BE2C (cell line): ENCODE measurements around the gene SHF.

ENCODE experiments used
- DNase-seq: peaks from one replicate; pipeline ENCODE4 v3.0.0-alpha.2; 2020
- H3K27me3 ChIP-seq: fragments of 250-450 bp; sonication (Bioruptor Pico); 2 replicates; pipeline ENCODE4 v1.5.1; 2020; ENCODE audit warnings: mild to moderate bottlenecking
- H3K36me3 ChIP-seq: fragments of 250-450 bp; sonication (Bioruptor Pico); 2 replicates; pipeline ENCODE4 v1.5.1; 2020; ENCODE audit warnings: mild to moderate bottlenecking
- H3K4me1 ChIP-seq: fragments of 250-450 bp; sonication (Bioruptor Pico); 2 replicates; pipeline ENCODE4 v1.5.1; 2020
- H3K4me3 ChIP-seq: 2 replicates; pipeline ENCODE4 v1.5.1; 2011; ENCODE audit warnings: low read depth, low read length
- H3K9me3 ChIP-seq: fragments of 250-450 bp; sonication (Bioruptor Pico); 2 replicates; pipeline ENCODE4 v1.5.1; 2020
- TF ChIP-seq, protein P1 (sequence below): IDR thresholded peaks from 2 replicates; pipeline ENCODE4 v1.5.1; 2012; ENCODE audit warnings: mild to moderate bottlenecking, low read depth, low read length

SHF gene

DNA sequence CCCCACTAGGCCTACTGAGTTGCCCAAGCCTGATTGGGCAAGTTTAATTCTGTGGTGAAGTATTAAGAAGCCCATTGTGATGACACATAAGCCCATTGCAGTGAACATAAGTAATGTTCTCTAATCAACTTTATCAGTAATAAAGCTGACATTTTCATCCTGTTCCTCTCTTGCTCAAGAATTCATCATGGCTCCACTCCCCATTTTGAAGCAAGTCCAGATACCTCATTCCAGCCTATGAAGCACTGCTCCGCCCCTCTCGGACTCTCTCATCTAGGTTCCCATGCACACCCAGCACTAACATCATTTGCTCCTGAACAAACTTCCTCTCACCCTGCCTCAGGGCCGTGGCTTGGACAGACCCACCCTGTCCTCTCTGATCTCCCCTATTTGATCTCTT, 10.5 kb downstream of the SHF start:
- TF ChIP-seq, protein P1, sequence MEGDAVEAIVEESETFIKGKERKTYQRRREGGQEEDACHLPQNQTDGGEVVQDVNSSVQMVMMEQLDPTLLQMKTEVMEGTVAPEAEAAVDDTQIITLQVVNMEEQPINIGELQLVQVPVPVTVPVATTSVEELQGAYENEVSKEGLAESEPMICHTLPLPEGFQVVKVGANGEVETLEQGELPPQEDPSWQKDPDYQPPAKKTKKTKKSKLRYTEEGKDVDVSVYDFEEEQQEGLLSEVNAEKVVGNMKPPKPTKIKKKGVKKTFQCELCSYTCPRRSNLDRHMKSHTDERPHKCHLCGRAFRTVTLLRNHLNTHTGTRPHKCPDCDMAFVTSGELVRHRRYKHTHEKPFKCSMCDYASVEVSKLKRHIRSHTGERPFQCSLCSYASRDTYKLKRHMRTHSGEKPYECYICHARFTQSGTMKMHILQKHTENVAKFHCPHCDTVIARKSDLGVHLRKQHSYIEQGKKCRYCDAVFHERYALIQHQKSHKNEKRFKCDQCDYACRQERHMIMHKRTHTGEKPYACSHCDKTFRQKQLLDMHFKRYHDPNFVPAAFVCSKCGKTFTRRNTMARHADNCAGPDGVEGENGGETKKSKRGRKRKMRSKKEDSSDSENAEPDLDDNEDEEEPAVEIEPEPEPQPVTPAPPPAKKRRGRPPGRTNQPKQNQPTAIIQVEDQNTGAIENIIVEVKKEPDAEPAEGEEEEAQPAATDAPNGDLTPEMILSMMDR: no peak
- Histone ChIP-seq H3K4me3 (no peak overlapping the region), H3K4me1 (peaks cover 21% of the 10 kb centered on the region), H3K36me3 (peaks cover 92% of the 10 kb centered on the region), H3K9me3 (no peaks in the 10 kb centered on the region), H3K27me3 (no peaks in the 10 kb centered on the region)
- DNase-seq: no peak

DNA sequence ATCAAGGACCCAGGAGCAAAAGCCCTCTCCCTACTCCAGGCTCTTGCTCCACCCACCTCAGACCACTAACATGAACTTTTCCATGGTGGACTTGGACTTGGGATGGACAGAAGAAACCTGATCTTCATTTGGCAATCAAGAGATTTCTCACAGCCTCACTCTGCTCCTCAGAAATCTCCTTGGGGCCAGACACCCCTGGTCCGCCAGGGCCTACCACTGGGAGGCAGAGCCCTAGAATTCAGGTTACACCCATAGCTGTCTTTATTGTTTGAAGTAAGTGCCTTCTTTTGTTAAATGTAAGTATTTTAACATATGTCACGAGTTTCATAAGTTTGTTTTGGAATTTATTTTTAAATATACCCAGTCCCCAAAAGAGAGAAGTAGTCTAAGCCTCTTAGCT, 13.2 kb downstream of the SHF start:
- TF ChIP-seq, protein P1: no peak
- Histone ChIP-seq H3K4me3 (no peak overlapping the region), H3K9me3 (no peaks in the 10 kb centered on the region), H3K4me1 (peaks cover 29% of the 10 kb centered on the region), H3K27me3 (no peaks in the 10 kb centered on the region), H3K36me3 (peaks cover 81% of the 10 kb centered on the region)
- no peak for DNase-seq

DNA sequence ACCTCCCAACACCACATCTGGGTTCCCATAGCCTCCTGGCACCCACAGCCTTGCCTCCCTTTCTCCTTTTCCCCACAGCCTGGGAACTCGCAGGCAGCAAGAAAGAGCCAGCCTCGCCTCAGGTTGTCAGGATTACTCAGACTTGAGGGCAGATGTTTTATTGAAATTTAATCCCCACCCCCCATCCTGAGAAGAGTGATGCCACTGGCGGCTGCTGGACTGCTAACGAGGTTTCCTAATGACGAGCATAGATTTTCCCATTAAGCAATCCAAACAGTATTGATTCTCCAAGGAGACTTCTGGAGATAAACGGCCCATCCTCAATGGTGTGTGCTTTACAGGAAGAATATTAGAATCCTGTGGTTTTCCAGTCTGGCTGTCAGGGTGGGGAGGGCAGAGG, 13.7 kb downstream of the SHF start:
- H3K36me3 ChIP-seq: peaks cover 76% of the 10 kb centered on the region

DNA sequence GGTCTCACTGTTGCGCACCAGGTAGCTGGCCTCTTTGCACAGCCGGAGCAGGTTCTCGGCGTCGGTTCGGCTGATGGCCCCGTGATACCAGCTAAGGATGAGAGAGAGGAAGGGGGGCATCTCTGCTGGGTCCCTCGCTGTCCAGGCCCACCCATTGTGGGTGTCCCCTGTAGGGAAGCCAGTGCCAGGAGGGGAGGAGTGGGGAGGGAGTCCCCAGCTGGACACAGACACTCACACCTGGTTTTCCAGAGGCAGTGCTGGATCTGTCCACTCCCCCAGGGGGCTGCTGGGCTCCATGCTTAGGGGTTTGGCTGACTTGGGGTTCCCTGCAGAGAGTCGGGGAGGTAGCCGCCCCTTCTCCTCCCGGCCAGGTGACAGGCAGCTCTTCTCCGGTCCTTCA, 15.9 kb downstream of the SHF start:
- Histone ChIP-seq H3K9me3 (no peaks in the 10 kb centered on the region), H3K36me3 (peaks cover 68% of the 10 kb centered on the region), H3K4me3 (no peak overlapping the region), H3K4me1 (peaks cover 49% of the 10 kb centered on the region), H3K27me3 (no peaks in the 10 kb centered on the region)
- no peak for DNase-seq
- TF ChIP-seq, protein P1: no peak

More for the DNA sequence above, 13.7 kb downstream of the SHF start:
- no peak for DNase-seq
- Histone ChIP-seq H3K4me3 (no peak overlapping the region), H3K27me3 (no peaks in the 10 kb centered on the region), H3K9me3 (no peaks in the 10 kb centered on the region), H3K4me1 (peaks cover 30% of the 10 kb centered on the region)
- TF ChIP-seq, protein P1: no peak

DNA sequence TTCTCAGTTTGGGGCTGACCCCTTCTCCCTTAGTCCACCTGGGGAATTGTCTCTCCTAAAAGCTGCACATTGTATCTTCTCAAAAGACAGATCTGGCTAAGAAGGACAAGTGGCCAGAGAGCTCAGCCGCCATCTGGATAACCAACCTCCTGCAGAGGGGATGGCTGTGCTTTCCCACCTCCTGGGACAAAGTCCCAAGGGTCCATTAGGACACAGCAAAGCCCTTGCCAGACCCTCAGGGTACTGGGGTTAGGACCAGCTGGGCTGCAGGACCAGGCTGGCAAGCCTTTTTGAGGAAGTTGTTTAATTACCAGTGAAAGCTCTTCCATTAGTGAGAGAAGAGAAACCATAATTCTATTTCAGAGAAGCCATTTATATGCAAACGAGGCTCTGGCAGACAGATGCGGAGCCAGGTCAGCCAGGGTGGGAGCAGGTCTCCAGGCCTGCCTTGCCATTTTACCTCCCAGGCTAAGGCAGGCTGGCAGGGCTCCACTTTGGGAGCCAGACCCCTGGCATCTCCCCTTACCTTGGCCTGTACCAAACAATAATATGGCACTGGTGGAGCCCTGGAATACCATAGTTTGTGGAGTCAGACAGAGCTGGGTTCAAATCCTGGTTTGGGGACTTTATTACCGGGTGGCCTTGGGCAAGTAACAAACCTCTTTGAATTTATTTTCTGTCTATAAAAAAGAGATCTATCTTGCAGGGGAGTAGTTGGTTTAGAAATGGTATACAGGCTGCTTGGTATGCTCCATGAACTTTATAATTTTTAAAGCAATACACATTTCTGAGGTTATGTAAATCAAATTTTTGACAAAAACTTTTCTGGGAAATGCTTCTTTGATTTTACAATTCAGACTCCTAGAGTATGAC, 17.9 kb downstream of the SHF start:
- DNase-seq: peak; percentile 99

More for the DNA sequence above, 17.9 kb downstream of the SHF start:
- no peaks in the 10 kb centered on the region for H3K9me3 ChIP-seq
- H3K36me3 ChIP-seq: peaks cover 50% of the 10 kb centered on the region
- H3K4me3 ChIP-seq: no peak overlapping the region; the same call in 1 of the 2 replicates
- H3K27me3 ChIP-seq: no peaks in the 10 kb centered on the region
- H3K4me1 ChIP-seq: peaks cover 52% of the 10 kb centered on the region
- TF ChIP-seq, protein P1: no peak
